GM12891 (cell line): Measurements from ENCODE around the gene C2orf66.

ENCODE experiments used
- DNase-seq: peaks from one replicate; pipeline ENCODE4 v3.0.0; 2011; ENCODE audit warnings: low spot score; ENCODE audit not compliant: insufficient read length
- FAIRE-seq: peaks from 2 replicates; lab custom pipeline; 2011; peaks lifted over from hg19 to GRCh38; lab: Jason Lieb, UNC
- PAX5 ChIP-seq: IDR thresholded peaks from 2 replicates; pipeline ENCODE4 v1.6.1; 2011; ENCODE audit warnings: low read length, moderate library complexity, mild to moderate bottlenecking; ENCODE audit not compliant: insufficient read depth, severe bottlenecking
- POLR2A ChIP-seq: IDR thresholded peaks from 2 replicates; pipeline ENCODE4 v1.6.1; 2011; ENCODE audit warnings: low read depth, low read length, control low read depth
- POLR2AphosphoS5 ChIP-seq: IDR thresholded peaks from 2 replicates; pipeline ENCODE4 v1.6.1; 2011; ENCODE audit warnings: low read depth, low read length, control low read depth
- POU2F2 ChIP-seq: IDR thresholded peaks from 2 replicates; pipeline ENCODE4 v1.6.1; 2011; ENCODE audit warnings: low read depth, mild to moderate bottlenecking, control low read depth, low read length, moderate library complexity
- SPI1 ChIP-seq: IDR thresholded peaks from 2 replicates; pipeline ENCODE4 v1.6.1; 2011; ENCODE audit warnings: low read depth, low read length, control low read depth
- TAF1 ChIP-seq: IDR thresholded peaks from 2 replicates; pipeline ENCODE4 v1.6.1; 2011; ENCODE audit warnings: low read depth, low read length, control low read depth

C2orf66 gene

GRCh38 chr2:196783431-196784094, 25.6 kb downstream of the C2orf66 start:
- TF ChIP-seq SPI1 (peak; percentile 72), POLR2AphosphoS5 (no peak)
- DNase-seq (no peak), FAIRE-seq (peak; percentile 89)

DNA sequence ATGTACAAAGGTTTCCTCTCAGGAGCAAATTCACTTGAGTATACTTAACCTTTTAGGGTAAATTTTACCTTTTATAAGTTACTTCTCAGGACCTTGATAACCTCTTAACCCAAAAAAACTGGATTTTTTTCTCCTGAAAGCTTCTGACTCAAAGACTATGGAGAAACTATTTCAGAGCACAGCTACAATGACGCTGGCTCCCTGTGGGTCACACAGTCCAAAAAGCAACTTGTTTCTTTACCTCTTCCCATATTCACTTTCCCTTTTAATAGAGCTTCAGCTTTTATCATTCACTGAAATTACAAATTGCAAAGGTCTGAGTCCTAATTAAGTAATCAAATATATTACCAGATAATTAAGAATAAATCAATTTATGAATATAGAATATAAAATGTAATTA, 42.1 kb downstream of the C2orf66 start:
- no peak for TF ChIP-seq POU2F2
- no peak for TF ChIP-seq POLR2A
- TF ChIP-seq TAF1 = no peak
- no peak for TF ChIP-seq PAX5
- no peak for TF ChIP-seq POLR2AphosphoS5
- no peak for TF ChIP-seq SPI1
- FAIRE-seq (no peak), DNase-seq (no peak)

GRCh38 chr2:196759378-196759706, 49.8 kb downstream of the C2orf66 start:
- DNase-seq (no peak), FAIRE-seq (no peak)
- TF ChIP-seq POU2F2 (no peak), POLR2AphosphoS5 (no peak), POLR2A (no peak), SPI1 (no peak), PAX5 (no peak), TAF1 (no peak)

- DNase-seq (no peak), FAIRE-seq (no peak)
- TF ChIP-seq POLR2A (no peak), SPI1 (no peak), POU2F2 (no peak), PAX5 (no peak), POLR2AphosphoS5 (no peak), TAF1 (no peak)
Measured at GRCh38 chr2:196758474-196759377, 50.4 kb downstream of the C2orf66 start.
